ENCODE results near the gene PCBD2. TPM values are rescaled to one million over a fixed set of nuclear protein-coding genes. Genes with fewer than 3 reads are reported as not detected.

The PCBD2 gene
- total RNA-seq, 2 experiments from 2014 or later: 5.2 to 5.8 TPM

DNA sequence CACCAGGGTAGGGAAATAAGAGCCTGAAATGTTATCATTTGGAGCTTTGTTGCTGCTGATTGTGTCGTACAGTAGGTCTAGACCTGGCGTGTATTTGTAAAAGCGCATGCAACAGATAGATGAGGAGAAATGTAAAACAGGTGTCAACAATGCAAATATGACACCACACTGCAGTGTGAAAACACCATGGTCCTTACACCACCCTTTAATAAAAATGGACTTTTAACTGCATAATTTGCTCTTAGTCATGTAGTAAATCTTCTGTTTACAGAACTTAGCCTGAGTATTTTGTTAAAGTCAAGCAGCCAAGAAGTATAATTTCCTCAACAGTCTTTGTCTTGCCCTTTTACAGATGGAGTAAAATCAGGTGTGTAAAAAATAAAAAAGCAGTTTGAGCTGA is 13.9 kb downstream of the PCBD2 start:
- no peaks in the 10 kb centered on the region for H3K9me3 ChIP-seq (ENCODE audit: control insufficient read depth in 1 of 2, insufficient read depth in 1 of 2, low read length in 2 of 2)
- peaks cover 54% of the 10 kb centered on the region for H3K36me3 Mint-ChIP-seq (ENCODE audit: low read depth)
- no peak overlapping the region for H3K27ac Mint-ChIP-seq
- no peak overlapping the region for H3K27ac ChIP-seq (ENCODE audit: low read depth in 1 of 2, low read length in 2 of 2)
- ChIA-PET CTCF (interaction anchor here (1.0 kb wide), 1 partner anchor 14 kb away, joined by 3 read pairs; the partner anchor contains the start of gene PCBD2), POLR2A (no interaction called here)
- H3K4me3 Mint-ChIP-seq: no peak overlapping the region
- intact Hi-C loops (cut with DNase I, micrococcal nuclease): loop anchor here in 1 of 2 experiments (5.0 kb wide), 2 partner anchors 273 to 413 kb away; no protein-coding TSS in a partner anchor
- H3K36me3 ChIP-seq (ENCODE audit: insufficient read depth, low read length): peaks cover 25% of the 10 kb centered on the region
- no peaks in the 10 kb centered on the region for H3K27me3 Mint-ChIP-seq
- peaks cover 12% of the 10 kb centered on the region for H3K4me1 Mint-ChIP-seq (ENCODE audit: low read depth)
- H3K4me3 ChIP-seq (ENCODE audit: low read length): no peak overlapping the region
- H3K27me3 ChIP-seq (ENCODE audit: control insufficient read depth in 1 of 2, insufficient read depth in 2 of 2, low read length in 2 of 2): no peaks in the 10 kb centered on the region
- H3K9me3 Mint-ChIP-seq: no peaks in the 10 kb centered on the region
- TF ChIP-seq, protein P1, sequence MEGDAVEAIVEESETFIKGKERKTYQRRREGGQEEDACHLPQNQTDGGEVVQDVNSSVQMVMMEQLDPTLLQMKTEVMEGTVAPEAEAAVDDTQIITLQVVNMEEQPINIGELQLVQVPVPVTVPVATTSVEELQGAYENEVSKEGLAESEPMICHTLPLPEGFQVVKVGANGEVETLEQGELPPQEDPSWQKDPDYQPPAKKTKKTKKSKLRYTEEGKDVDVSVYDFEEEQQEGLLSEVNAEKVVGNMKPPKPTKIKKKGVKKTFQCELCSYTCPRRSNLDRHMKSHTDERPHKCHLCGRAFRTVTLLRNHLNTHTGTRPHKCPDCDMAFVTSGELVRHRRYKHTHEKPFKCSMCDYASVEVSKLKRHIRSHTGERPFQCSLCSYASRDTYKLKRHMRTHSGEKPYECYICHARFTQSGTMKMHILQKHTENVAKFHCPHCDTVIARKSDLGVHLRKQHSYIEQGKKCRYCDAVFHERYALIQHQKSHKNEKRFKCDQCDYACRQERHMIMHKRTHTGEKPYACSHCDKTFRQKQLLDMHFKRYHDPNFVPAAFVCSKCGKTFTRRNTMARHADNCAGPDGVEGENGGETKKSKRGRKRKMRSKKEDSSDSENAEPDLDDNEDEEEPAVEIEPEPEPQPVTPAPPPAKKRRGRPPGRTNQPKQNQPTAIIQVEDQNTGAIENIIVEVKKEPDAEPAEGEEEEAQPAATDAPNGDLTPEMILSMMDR (IDR thresholded peaks at IDR 0.05): no peak
- ATAC-seq (ENCODE audit: poor library complexity): no peak
- H3K4me1 ChIP-seq (ENCODE audit: insufficient read depth, low read length): no peaks in the 10 kb centered on the region
- no peak for DNase-seq

- Mint-ChIP-seq H3K27me3 (no peaks in the 10 kb centered on the region), H3K4me1 (ENCODE audit: low read depth) (peaks cover 12% of the 10 kb centered on the region), H3K4me3 (no peak overlapping the region), H3K27ac (no peak overlapping the region), H3K9me3 (no peaks in the 10 kb centered on the region), H3K36me3 (ENCODE audit: low read depth) (peaks cover 49% of the 10 kb centered on the region)
- TF ChIP-seq, protein P1 (IDR thresholded peaks at IDR 0.05): no peak
- intact Hi-C loops (cut with DNase I, micrococcal nuclease): no loop called here
- no peaks in the 10 kb centered on the region for H3K9me3 ChIP-seq (ENCODE audit: control insufficient read depth in 1 of 2, insufficient read depth in 1 of 2, low read length in 2 of 2)
- no peaks in the 10 kb centered on the region for H3K27me3 ChIP-seq (ENCODE audit: control insufficient read depth in 1 of 2, insufficient read depth in 2 of 2, low read length in 2 of 2)
- POLR2A ChIA-PET: no interaction called here
- ATAC-seq (ENCODE audit: poor library complexity) (no peak), DNase-seq (no peak)
- no peak overlapping the region for H3K27ac ChIP-seq (ENCODE audit: low read depth in 1 of 2, low read length in 2 of 2)
- no peaks in the 10 kb centered on the region for H3K4me1 ChIP-seq (ENCODE audit: insufficient read depth, low read length)
- H3K36me3 ChIP-seq (ENCODE audit: insufficient read depth, low read length): peaks cover 19% of the 10 kb centered on the region
- H3K4me3 ChIP-seq (ENCODE audit: low read length): no peak overlapping the region
- CTCF ChIA-PET: interaction anchor here (1.1 kb wide), 1 partner anchor 270 kb away, joined by 3 read pairs; no protein-coding TSS in a partner anchor
These were observed 16.1 kb downstream of the PCBD2 start for GRCh38 chr5:134920848-134921575.

DNA sequence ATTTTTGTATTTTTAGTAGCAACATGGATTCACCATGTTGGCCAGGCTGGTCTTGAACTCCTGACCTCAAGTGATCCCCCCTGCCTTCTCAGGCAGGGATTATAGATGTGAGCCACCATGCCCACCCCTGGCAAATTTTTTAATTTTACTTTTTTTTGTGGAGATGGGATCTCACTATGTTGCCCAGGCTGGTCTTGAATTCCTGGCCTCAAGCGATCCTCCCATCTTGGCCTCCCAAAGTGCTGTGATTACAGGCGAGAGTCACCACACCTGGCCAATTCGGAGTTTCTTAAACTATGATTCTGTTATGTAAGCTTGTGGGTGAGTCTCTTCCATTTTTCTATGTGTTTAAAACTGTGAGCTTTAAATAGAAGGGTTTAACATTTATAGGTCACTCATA is 27.6 kb downstream of the PCBD2 start:
- CTCF ChIA-PET: no interaction called here
- Mint-ChIP-seq H3K4me1 (ENCODE audit: low read depth) (no peaks in the 10 kb centered on the region), H3K9me3 (no peaks in the 10 kb centered on the region), H3K27ac (no peak overlapping the region), H3K36me3 (ENCODE audit: low read depth) (peaks cover 39% of the 10 kb centered on the region), H3K4me3 (no peak overlapping the region), H3K27me3 (no peaks in the 10 kb centered on the region)
- no peak overlapping the region for H3K4me3 ChIP-seq (ENCODE audit: low read length)
- POLR2A ChIA-PET: no interaction called here
- H3K9me3 ChIP-seq (ENCODE audit: control insufficient read depth in 1 of 2, insufficient read depth in 1 of 2, low read length in 2 of 2): no peaks in the 10 kb centered on the region
- TF ChIP-seq, protein P1 (IDR thresholded peaks at IDR 0.05): no peak
- no peak for ATAC-seq (ENCODE audit: poor library complexity)
- no peaks in the 10 kb centered on the region for H3K27me3 ChIP-seq (ENCODE audit: control insufficient read depth in 1 of 2, insufficient read depth in 2 of 2, low read length in 2 of 2)
- peaks cover 30% of the 10 kb centered on the region for H3K36me3 ChIP-seq (ENCODE audit: insufficient read depth, low read length)
- intact Hi-C loops (cut with DNase I, micrococcal nuclease): no loop called here
- DNase-seq: no peak
- H3K27ac ChIP-seq (ENCODE audit: low read depth in 1 of 2, low read length in 2 of 2): no peak overlapping the region
- H3K4me1 ChIP-seq (ENCODE audit: insufficient read depth, low read length): no peaks in the 10 kb centered on the region
